ENCODE results near the gene CHST8.

CHST8 gene

GRCh38 chr19:33797802-33798671, 176.3 kb downstream of the CHST8 start:
- no peak for TF ChIP-seq GATA2 (IDR thresholded peaks at IDR 0.05; ENCODE audit: low read depth, low read length)
- no peak for TF ChIP-seq GATA3 (IDR thresholded peaks at IDR 0.05; ENCODE audit: low read depth, low read length)

GRCh38 chr19:33798681-33799111, 176.9 kb downstream of the CHST8 start:
- no peak for TF ChIP-seq GATA2 (IDR thresholded peaks at IDR 0.05; ENCODE audit: low read depth, low read length)
- TF ChIP-seq GATA3 (IDR thresholded peaks at IDR 0.05; ENCODE audit: low read depth, low read length), result no peak

GRCh38 chr19:33799476-33799875, 177.7 kb downstream of the CHST8 start:
- no peak for TF ChIP-seq GATA3 (IDR thresholded peaks at IDR 0.05; ENCODE audit: low read depth, low read length)
- no peak for TF ChIP-seq GATA2 (IDR thresholded peaks at IDR 0.05; ENCODE audit: low read depth, low read length)

- peak; percentile 43; the same call in 1 of the 2 replicates for TF ChIP-seq GATA2 (IDR thresholded peaks at IDR 0.05; ENCODE audit: low read depth, low read length)
- TF ChIP-seq GATA3 (IDR thresholded peaks at IDR 0.05; ENCODE audit: low read depth, low read length), result no peak
Measured at GRCh38 chr19:33800012-33800680, 178.4 kb downstream of the CHST8 start.

- TF ChIP-seq GATA3 (IDR thresholded peaks at IDR 0.05; ENCODE audit: low read depth, low read length) (no peak), GATA2 (IDR thresholded peaks at IDR 0.05; ENCODE audit: low read depth, low read length) (no peak)
Measured at GRCh38 chr19:33801411-33801810, 179.7 kb downstream of the CHST8 start.

GRCh38 chr19:33802001-33802400, 180.2 kb downstream of the CHST8 start:
- TF ChIP-seq GATA3 (IDR thresholded peaks at IDR 0.05; ENCODE audit: low read depth, low read length), result no peak
- no peak for TF ChIP-seq GATA2 (IDR thresholded peaks at IDR 0.05; ENCODE audit: low read depth, low read length)

- no peak for TF ChIP-seq GATA3 (IDR thresholded peaks at IDR 0.05; ENCODE audit: low read depth, low read length)
- no peak for TF ChIP-seq GATA2 (IDR thresholded peaks at IDR 0.05; ENCODE audit: low read depth, low read length)
Measured at GRCh38 chr19:33802801-33803200, 181.0 kb downstream of the CHST8 start.

GRCh38 chr19:33803383-33803782, 181.6 kb downstream of the CHST8 start:
- TF ChIP-seq GATA3 (IDR thresholded peaks at IDR 0.05; ENCODE audit: low read depth, low read length) (no peak), GATA2 (IDR thresholded peaks at IDR 0.05; ENCODE audit: low read depth, low read length) (no peak)

- TF ChIP-seq GATA2 (IDR thresholded peaks at IDR 0.05; ENCODE audit: low read depth, low read length) (no peak), GATA3 (IDR thresholded peaks at IDR 0.05; ENCODE audit: low read depth, low read length) (no peak)
Measured at GRCh38 chr19:33804021-33804799, 182.5 kb downstream of the CHST8 start.

GRCh38 chr19:33805313-33805712, 183.6 kb downstream of the CHST8 start:
- no peak for TF ChIP-seq GATA3 (IDR thresholded peaks at IDR 0.05; ENCODE audit: low read depth, low read length)
- no peak for TF ChIP-seq GATA2 (IDR thresholded peaks at IDR 0.05; ENCODE audit: low read depth, low read length)

- TF ChIP-seq GATA3 (IDR thresholded peaks at IDR 0.05; ENCODE audit: low read depth, low read length), result no peak
- no peak for TF ChIP-seq GATA2 (IDR thresholded peaks at IDR 0.05; ENCODE audit: low read depth, low read length)
Measured at GRCh38 chr19:33805840-33806433, 184.2 kb downstream of the CHST8 start.

GRCh38 chr19:33806434-33806881, 184.7 kb downstream of the CHST8 start:
- no peak for TF ChIP-seq GATA2 (IDR thresholded peaks at IDR 0.05; ENCODE audit: low read depth, low read length)
- TF ChIP-seq GATA3 (IDR thresholded peaks at IDR 0.05; ENCODE audit: low read depth, low read length), result no peak

- TF ChIP-seq GATA3 (IDR thresholded peaks at IDR 0.05; ENCODE audit: low read depth, low read length) (no peak), GATA2 (IDR thresholded peaks at IDR 0.05; ENCODE audit: low read depth, low read length) (no peak)
Measured at GRCh38 chr19:33808399-33808798, 186.6 kb downstream of the CHST8 start.

GRCh38 chr19:33809960-33810359, 188.2 kb downstream of the CHST8 start:
- TF ChIP-seq GATA3 (IDR thresholded peaks at IDR 0.05; ENCODE audit: low read depth, low read length) (no peak), GATA2 (IDR thresholded peaks at IDR 0.05; ENCODE audit: low read depth, low read length) (no peak)
